SK-N-SH (cell line): ENCODE results near the gene KSR2.

ENCODE experiments used
- CTCF ChIP-seq: fragments of 200-600 bp; sonication (generic); IDR thresholded peaks from 2 replicates; pipeline ENCODE4 v1.6.1; 2017; ENCODE audit warnings: antibody characterized with exemption, mild to moderate bottlenecking, moderate library complexity
- FOXM1 ChIP-seq: IDR thresholded peaks from 2 replicates; pipeline ENCODE4 v1.4.0; 2012; ENCODE audit warnings: low read depth, mild to moderate bottlenecking
- GABPA ChIP-seq: IDR thresholded peaks from 2 replicates; pipeline ENCODE4 v1.4.0; 2012; ENCODE audit warnings: low read depth, mild to moderate bottlenecking
- NRF1 ChIP-seq: IDR thresholded peaks from 2 replicates; pipeline ENCODE4 v1.6.1; 2012; ENCODE audit warnings: low read depth, mild to moderate bottlenecking, low read length
- PBX3 ChIP-seq: IDR thresholded peaks from 2 replicates; pipeline ENCODE4; 2012
- POLR2AphosphoS5 ChIP-seq: IDR thresholded peaks from 2 replicates; pipeline ENCODE4 v1.6.1; 2012; ENCODE audit warnings: low read depth, low read length
- RAD21 ChIP-seq: IDR thresholded peaks from 2 replicates; pipeline ENCODE4 v1.6.1; 2012; ENCODE audit warnings: mild to moderate bottlenecking, low read length
- RCOR1 ChIP-seq: fragments of 150-350 bp; IDR thresholded peaks from 2 replicates; pipeline ENCODE4 v1.6.1; 2017; ENCODE audit warnings: antibody characterized with exemption, low read length
- SMC3 ChIP-seq: IDR thresholded peaks from 2 replicates; pipeline ENCODE4 v1.6.1; 2012; ENCODE audit warnings: low read depth, low read length, improper control_type of control experiment
- YY1 ChIP-seq: IDR thresholded peaks from 2 replicates; pipeline ENCODE4 v1.4.0; 2012; ENCODE audit warnings: low read depth, mild to moderate bottlenecking

GRCh38 chr12:117710121-117710520, 258.7 kb downstream of the KSR2 start:
- no peak for TF ChIP-seq FOXM1
- no peak for TF ChIP-seq CTCF
- TF ChIP-seq YY1 = no peak
- TF ChIP-seq RAD21 = no peak
- no peak for TF ChIP-seq POLR2AphosphoS5
- no peak for TF ChIP-seq SMC3
- TF ChIP-seq RCOR1 = no peak
- no peak for TF ChIP-seq NRF1
- TF ChIP-seq PBX3 = no peak
- TF ChIP-seq GABPA = no peak
